ENCODE results near the gene SART3. TPM values are rescaled to one million over a fixed set of nuclear protein-coding genes. Genes with fewer than 3 reads are reported as not detected.

Gene SART3
- total and polyA plus RNA-seq, 4 donors: 5.9 to 37.1 (median 23.5) TPM

- TF ChIP-seq REST (IDR thresholded peaks at IDR 0.05) (no peak), NR2F2 (IDR thresholded peaks at IDR 0.05) (no peak), EGR1 (IDR thresholded peaks at IDR 0.05; ENCODE audit: low read depth in 2 of 2) (no peak), RXRA (IDR thresholded peaks at IDR 0.05) (no peak), JUND (IDR thresholded peaks at IDR 0.05) (no peak), SP1 (IDR thresholded peaks at IDR 0.05) (no peak)
These were observed 42.2 kb upstream of the SART3 start (continued) for GRCh38 chr12:108602976-108603704.

GRCh38 chr12:108602209-108602705, 41.3 kb upstream of the SART3 start:
- no peak overlapping the region for H3K4me3 ChIP-seq (ENCODE audit: low read depth in 1 of 3, low read length in 3 of 3)
- WGBS: 94% methylated on average over 9 of the region's 9 CpGs
- DNase-seq (ENCODE audit: low spot score): no peak
- H3K36me3 ChIP-seq (ENCODE audit: control insufficient read depth in 4 of 4, insufficient read depth in 3 of 4, low read depth in 1 of 4, low read length in 3 of 4): no peaks in the 10 kb centered on the region
- H3K27me3 ChIP-seq (ENCODE audit: control insufficient read depth in 4 of 4, insufficient read depth in 4 of 4, low read length in 3 of 4): no peaks in the 10 kb centered on the region
- TF ChIP-seq MAX (IDR thresholded peaks at IDR 0.05): no peak
- no peaks in the 10 kb centered on the region for H3K4me1 ChIP-seq (ENCODE audit: control insufficient read depth in 4 of 4, insufficient read depth in 4 of 4, low read length in 3 of 4)
- H3K27ac ChIP-seq (ENCODE audit: low read depth in 1 of 2, low read length in 2 of 2): no peak overlapping the region
- no peak overlapping the region for H3K9ac ChIP-seq (ENCODE audit: low read depth in 1 of 2, low read length in 2 of 2)
- H3K9me3 ChIP-seq (ENCODE audit: control insufficient read depth in 4 of 4, low read length in 3 of 4): no peaks in the 10 kb centered on the region

GRCh38 chr12:108600702-108601007, 39.7 kb upstream of the SART3 start:
- no peaks in the 10 kb centered on the region for H3K36me3 ChIP-seq (ENCODE audit: control insufficient read depth in 4 of 4, insufficient read depth in 3 of 4, low read depth in 1 of 4, low read length in 3 of 4)
- no peak for TF ChIP-seq GABPA (IDR thresholded peaks at IDR 0.05 in 1 of 2, conservative IDR thresholded peaks at IDR 0.05 in 1 of 2)
- TF ChIP-seq YY1 (IDR thresholded peaks at IDR 0.05): no peak
- TF ChIP-seq ZBTB33 (IDR thresholded peaks at IDR 0.05): no peak
- no peak for TF ChIP-seq RAD21 (IDR thresholded peaks at IDR 0.05)
- TF ChIP-seq TAF1 (conservative IDR thresholded peaks at IDR 0.05): no peak
- TF ChIP-seq EGR1 (IDR thresholded peaks at IDR 0.05; ENCODE audit: low read depth in 2 of 2): no peak
- TF ChIP-seq JUND (IDR thresholded peaks at IDR 0.05): no peak
- no peak for TF ChIP-seq NR2F2 (IDR thresholded peaks at IDR 0.05)
- TF ChIP-seq REST (IDR thresholded peaks at IDR 0.05): no peak
- no peak for TF ChIP-seq HNF4G (IDR thresholded peaks at IDR 0.05)
- no peak overlapping the region for H3K9ac ChIP-seq (ENCODE audit: low read depth in 1 of 2, low read length in 2 of 2)
- 63% methylated on average over 4 of the region's 4 CpGs for WGBS
- no peak overlapping the region for H3K4me3 ChIP-seq (ENCODE audit: low read depth in 1 of 3, low read length in 3 of 3)
- no peaks in the 10 kb centered on the region for H3K27me3 ChIP-seq (ENCODE audit: control insufficient read depth in 4 of 4, insufficient read depth in 4 of 4, low read length in 3 of 4)
- no peaks in the 10 kb centered on the region for H3K9me3 ChIP-seq (ENCODE audit: control insufficient read depth in 4 of 4, low read length in 3 of 4)
- H3K4me1 ChIP-seq (ENCODE audit: control insufficient read depth in 4 of 4, insufficient read depth in 4 of 4, low read length in 3 of 4): no peaks in the 10 kb centered on the region
- no peak for DNase-seq (ENCODE audit: low spot score)
- no peak overlapping the region for H3K27ac ChIP-seq (ENCODE audit: low read depth in 1 of 2, low read length in 2 of 2)

Measured in liver (tissue), 9 donors.